GM12878 (cell line): ENCODE results near the gene PRM3. TPM values are rescaled to one million over a fixed set of nuclear protein-coding genes. Genes with fewer than 3 reads are reported as not detected.

Experiments
- ASH2L ChIP-seq: fragments of 300-600, 200-600 bp; sonication (generic); IDR thresholded peaks from 2 replicates; pipeline ENCODE4 v1.6.1; 2017; ENCODE audit warnings: low read depth, mild to moderate bottlenecking, borderline replicate concordance
- ATF3 ChIP-seq: IDR thresholded peaks from 2 replicates; pipeline ENCODE4 v1.6.1; 2011; ENCODE audit warnings: low read depth, mild to moderate bottlenecking, low read length, moderate library complexity, borderline replicate concordance; ENCODE audit errors: extremely low read depth
- CBFB ChIP-seq: IDR thresholded peaks from 2 replicates; pipeline ENCODE4 v1.6.1; 2016; ENCODE audit warnings: antibody characterized with exemption, low read depth
- CHD4 ChIP-seq: fragments of 200-600 bp; sonication (generic); IDR thresholded peaks from 2 replicates; pipeline ENCODE4 v1.6.1; 2016; ENCODE audit warnings: mild to moderate bottlenecking
- ETV6 ChIP-seq, 2 experiments: fragments of 450-650 bp in 1 of 2; IDR thresholded peaks in 1 of 2; conservative IDR thresholded peaks in 1 of 2; 2 replicates each; pipeline ENCODE4 v1.6.1; 2014; ENCODE audit warnings: antibody characterized with exemption in 1 of 2, borderline replicate concordance in 1 of 2, low read depth in 1 of 2, mild to moderate bottlenecking in 1 of 2, moderate library complexity in 1 of 2
- HCFC1 ChIP-seq: fragments of 150-350 bp; IDR thresholded peaks from 2 replicates; pipeline ENCODE4 v1.6.1; 2014; ENCODE audit warnings: low read length
- JUNB ChIP-seq: IDR thresholded peaks from 2 replicates; pipeline ENCODE4 v1.6.1; 2016; ENCODE audit warnings: antibody characterized with exemption, mild to moderate bottlenecking
- JUND ChIP-seq: IDR thresholded peaks from 2 replicates; pipeline ENCODE4 v1.6.1; 2012; ENCODE audit warnings: low read depth, mild to moderate bottlenecking, low read length, improper control_type of control experiment, moderate library complexity
- MXI1 ChIP-seq: fragments of 150-350 bp; IDR thresholded peaks from 2 replicates; pipeline ENCODE4 v1.6.1; 2011; ENCODE audit warnings: low read depth, mild to moderate bottlenecking, inconsistent platforms, low read length, improper control_type of control experiment
- NFYB ChIP-seq: IDR thresholded peaks from 2 replicates; pipeline ENCODE4 v1.6.1; 2011; ENCODE audit warnings: low read depth, mild to moderate bottlenecking, low read length, improper control_type of control experiment, moderate library complexity; ENCODE audit not compliant: insufficient read depth
- PAX5 ChIP-seq: IDR thresholded peaks from 2 replicates; pipeline ENCODE4 v1.6.1; 2011; ENCODE audit warnings: low read depth, low read length, borderline replicate concordance
- PML ChIP-seq: IDR thresholded peaks from 2 replicates; pipeline ENCODE4 v1.6.1; 2012; ENCODE audit warnings: low read length, inconsistent platforms
- TBL1XR1 ChIP-seq: IDR thresholded peaks from 2 replicates; pipeline ENCODE4 v1.6.1; 2012; ENCODE audit warnings: low read depth, low read length, improper control_type of control experiment
- ZNF274 ChIP-seq: IDR thresholded peaks from one replicate; pipeline ENCODE4 v1.8.0; 2011; ENCODE audit not compliant: insufficient read length, insufficient read depth
- ZNF384 ChIP-seq: IDR thresholded peaks from 2 replicates; pipeline ENCODE4 v1.6.1; 2012; ENCODE audit warnings: low read depth, mild to moderate bottlenecking, low read length, improper control_type of control experiment, borderline replicate concordance
- ZSCAN29 ChIP-seq: fragments of 450-650 bp; IDR thresholded peaks from 2 replicates; pipeline ENCODE4 v1.6.1; 2017; ENCODE audit warnings: mild to moderate bottlenecking, moderate library complexity
- polyA plus RNA-seq, 11 experiments: library from polyadenylated mRNA; depleted of rRNA in 4 of 11; unstranded in 6 of 11; stranded (reverse) in 5 of 11; fragments of >200 nt; fragmentation: Nextera tagmentation in 4 of 11; fragmentation: Illumina TruSeq in 1 of 11; extraction: Ambion mirVana in 4 of 11; extraction: Trizol in 1 of 11; gene quantifications; 1 replicate in 1 of 11; 2 replicates in 10 of 11; pipeline versions ENCODE4 v1.2.1 to v1.2.3, GENCODE V29; 2011 to 2016; ENCODE audit warnings: inconsistent platforms in 2 of 11, missing spikeins in 2 of 11, low read depth in 1 of 11
- total RNA-seq, 4 experiments: library from RNA; depleted of rRNA in 3 of 4; stranded (reverse); fragments of >200 nt in 3 of 4; fragmentation: Illumina TruSeq in 1 of 4; extraction: Trizol in 1 of 4; gene quantifications; 2 replicates each; pipeline versions ENCODE4 v1.2.1 to v1.2.3, GENCODE V29; 2013 to 2021
- TF ChIP-seq, protein P1 (sequence below): fragments of 450-650 bp; IDR thresholded peaks from 2 replicates; pipeline ENCODE4 v1.6.1; 2017; ENCODE audit warnings: mild to moderate bottlenecking, moderate library complexity
- TF ChIP-seq, protein P2 (sequence below): IDR thresholded peaks from 2 replicates; pipeline ENCODE4 v1.6.1; 2012; ENCODE audit warnings: low read depth, low read length, improper control_type of control experiment
- TF ChIP-seq, protein P3 (sequence below): IDR thresholded peaks from 2 replicates; pipeline ENCODE4 v1.6.1; 2012; ENCODE audit warnings: improper control_type of control experiment, low read depth, low read length; ENCODE audit not compliant: insufficient replicate concordance

PRM3 gene
- total and polyA plus RNA-seq, 10 of the 15 experiments (the other 5 are each of a cell fraction or from before 2014, with no cell fraction given), result not detected

- TF ChIP-seq ATF3 (no peak), ZNF384 (no peak), ZSCAN29 (no peak), NFYB (no peak), PAX5 (no peak), PML (no peak), JUNB (peak; percentile 48), ZNF274 (no peak), JUND (no peak), MXI1 (peak; percentile 97), ETV6 (conservative IDR thresholded peaks at IDR 0.05 in 1 of 2, IDR thresholded peaks at IDR 0.05 in 1 of 2; ENCODE audit: borderline replicate concordance in 1 of 2, low read depth in 1 of 2) (peak in 1 of 2 experiments; percentile 32; a peak in 1 of 4 replicates), ASH2L (no peak), HCFC1 (no peak), TBL1XR1 (no peak), CBFB (no peak), CHD4 (no peak)
- TF ChIP-seq, protein P1, sequence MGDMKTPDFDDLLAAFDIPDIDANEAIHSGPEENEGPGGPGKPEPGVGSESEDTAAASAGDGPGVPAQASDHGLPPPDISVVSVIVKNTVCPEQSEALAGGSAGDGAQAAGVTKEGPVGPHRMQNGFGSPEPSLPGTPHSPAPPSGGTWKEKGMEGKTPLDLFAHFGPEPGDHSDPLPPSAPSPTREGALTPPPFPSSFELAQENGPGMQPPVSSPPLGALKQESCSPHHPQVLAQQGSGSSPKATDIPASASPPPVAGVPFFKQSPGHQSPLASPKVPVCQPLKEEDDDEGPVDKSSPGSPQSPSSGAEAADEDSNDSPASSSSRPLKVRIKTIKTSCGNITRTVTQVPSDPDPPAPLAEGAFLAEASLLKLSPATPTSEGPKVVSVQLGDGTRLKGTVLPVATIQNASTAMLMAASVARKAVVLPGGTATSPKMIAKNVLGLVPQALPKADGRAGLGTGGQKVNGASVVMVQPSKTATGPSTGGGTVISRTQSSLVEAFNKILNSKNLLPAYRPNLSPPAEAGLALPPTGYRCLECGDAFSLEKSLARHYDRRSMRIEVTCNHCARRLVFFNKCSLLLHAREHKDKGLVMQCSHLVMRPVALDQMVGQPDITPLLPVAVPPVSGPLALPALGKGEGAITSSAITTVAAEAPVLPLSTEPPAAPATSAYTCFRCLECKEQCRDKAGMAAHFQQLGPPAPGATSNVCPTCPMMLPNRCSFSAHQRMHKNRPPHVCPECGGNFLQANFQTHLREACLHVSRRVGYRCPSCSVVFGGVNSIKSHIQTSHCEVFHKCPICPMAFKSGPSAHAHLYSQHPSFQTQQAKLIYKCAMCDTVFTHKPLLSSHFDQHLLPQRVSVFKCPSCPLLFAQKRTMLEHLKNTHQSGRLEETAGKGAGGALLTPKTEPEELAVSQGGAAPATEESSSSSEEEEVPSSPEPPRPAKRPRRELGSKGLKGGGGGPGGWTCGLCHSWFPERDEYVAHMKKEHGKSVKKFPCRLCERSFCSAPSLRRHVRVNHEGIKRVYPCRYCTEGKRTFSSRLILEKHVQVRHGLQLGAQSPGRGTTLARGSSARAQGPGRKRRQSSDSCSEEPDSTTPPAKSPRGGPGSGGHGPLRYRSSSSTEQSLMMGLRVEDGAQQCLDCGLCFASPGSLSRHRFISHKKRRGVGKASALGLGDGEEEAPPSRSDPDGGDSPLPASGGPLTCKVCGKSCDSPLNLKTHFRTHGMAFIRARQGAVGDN, result 0 out of 2 replicates have a peak, but pooled peaks have one; percentile 52
- TF ChIP-seq, protein P2, sequence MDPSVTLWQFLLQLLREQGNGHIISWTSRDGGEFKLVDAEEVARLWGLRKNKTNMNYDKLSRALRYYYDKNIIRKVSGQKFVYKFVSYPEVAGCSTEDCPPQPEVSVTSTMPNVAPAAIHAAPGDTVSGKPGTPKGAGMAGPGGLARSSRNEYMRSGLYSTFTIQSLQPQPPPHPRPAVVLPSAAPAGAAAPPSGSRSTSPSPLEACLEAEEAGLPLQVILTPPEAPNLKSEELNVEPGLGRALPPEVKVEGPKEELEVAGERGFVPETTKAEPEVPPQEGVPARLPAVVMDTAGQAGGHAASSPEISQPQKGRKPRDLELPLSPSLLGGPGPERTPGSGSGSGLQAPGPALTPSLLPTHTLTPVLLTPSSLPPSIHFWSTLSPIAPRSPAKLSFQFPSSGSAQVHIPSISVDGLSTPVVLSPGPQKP, result no peak
- TF ChIP-seq, protein P3, sequence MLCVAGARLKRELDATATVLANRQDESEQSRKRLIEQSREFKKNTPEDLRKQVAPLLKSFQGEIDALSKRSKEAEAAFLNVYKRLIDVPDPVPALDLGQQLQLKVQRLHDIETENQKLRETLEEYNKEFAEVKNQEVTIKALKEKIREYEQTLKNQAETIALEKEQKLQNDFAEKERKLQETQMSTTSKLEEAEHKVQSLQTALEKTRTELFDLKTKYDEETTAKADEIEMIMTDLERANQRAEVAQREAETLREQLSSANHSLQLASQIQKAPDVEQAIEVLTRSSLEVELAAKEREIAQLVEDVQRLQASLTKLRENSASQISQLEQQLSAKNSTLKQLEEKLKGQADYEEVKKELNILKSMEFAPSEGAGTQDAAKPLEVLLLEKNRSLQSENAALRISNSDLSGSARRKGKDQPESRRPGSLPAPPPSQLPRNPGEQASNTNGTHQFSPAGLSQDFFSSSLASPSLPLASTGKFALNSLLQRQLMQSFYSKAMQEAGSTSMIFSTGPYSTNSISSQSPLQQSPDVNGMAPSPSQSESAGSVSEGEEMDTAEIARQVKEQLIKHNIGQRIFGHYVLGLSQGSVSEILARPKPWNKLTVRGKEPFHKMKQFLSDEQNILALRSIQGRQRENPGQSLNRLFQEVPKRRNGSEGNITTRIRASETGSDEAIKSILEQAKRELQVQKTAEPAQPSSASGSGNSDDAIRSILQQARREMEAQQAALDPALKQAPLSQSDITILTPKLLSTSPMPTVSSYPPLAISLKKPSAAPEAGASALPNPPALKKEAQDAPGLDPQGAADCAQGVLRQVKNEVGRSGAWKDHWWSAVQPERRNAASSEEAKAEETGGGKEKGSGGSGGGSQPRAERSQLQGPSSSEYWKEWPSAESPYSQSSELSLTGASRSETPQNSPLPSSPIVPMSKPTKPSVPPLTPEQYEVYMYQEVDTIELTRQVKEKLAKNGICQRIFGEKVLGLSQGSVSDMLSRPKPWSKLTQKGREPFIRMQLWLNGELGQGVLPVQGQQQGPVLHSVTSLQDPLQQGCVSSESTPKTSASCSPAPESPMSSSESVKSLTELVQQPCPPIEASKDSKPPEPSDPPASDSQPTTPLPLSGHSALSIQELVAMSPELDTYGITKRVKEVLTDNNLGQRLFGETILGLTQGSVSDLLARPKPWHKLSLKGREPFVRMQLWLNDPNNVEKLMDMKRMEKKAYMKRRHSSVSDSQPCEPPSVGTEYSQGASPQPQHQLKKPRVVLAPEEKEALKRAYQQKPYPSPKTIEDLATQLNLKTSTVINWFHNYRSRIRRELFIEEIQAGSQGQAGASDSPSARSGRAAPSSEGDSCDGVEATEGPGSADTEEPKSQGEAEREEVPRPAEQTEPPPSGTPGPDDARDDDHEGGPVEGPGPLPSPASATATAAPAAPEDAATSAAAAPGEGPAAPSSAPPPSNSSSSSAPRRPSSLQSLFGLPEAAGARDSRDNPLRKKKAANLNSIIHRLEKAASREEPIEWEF, result no peak
These were observed 14.6 kb downstream of the PRM3 start (continued) for GRCh38 chr16:11258553-11259492.
